Hepatocyte (in vitro differentiated cells): Measurements from ENCODE around the gene CD226. TPM values are rescaled to one million over a fixed set of nuclear protein-coding genes. Genes with fewer than 3 reads are reported as not detected.

Experiments
- DNase-seq: peaks from one replicate; pipeline ENCODE4 v3.0.0-alpha.2; 2016; ENCODE audit warnings: low spot score
- H2AFZ ChIP-seq: fragments of 200-600 bp; sonication (generic); 2 replicates; pipeline ENCODE4 v1.6.0; 2016; ENCODE audit warnings: antibody characterized with exemption, mild to moderate bottlenecking
- H3K27ac ChIP-seq: fragments of 200-600 bp; sonication (generic); 2 replicates; pipeline ENCODE4 v1.5.1; 2016; ENCODE audit warnings: mild to moderate bottlenecking
- H3K27me3 ChIP-seq: fragments of 200-600 bp; sonication (generic); 2 replicates; pipeline ENCODE4 v1.6.1; 2016
- H3K36me3 ChIP-seq: fragments of 200-600 bp; sonication (generic); replicated peaks from 2 replicates; pipeline ENCODE4 v1.5.1; 2016; ENCODE audit warnings: low read depth; ENCODE audit not compliant: insufficient read depth
- H3K4me1 ChIP-seq: fragments of 200-600 bp; sonication (generic); 2 replicates; pipeline ENCODE4 v1.5.1; 2016; ENCODE audit warnings: mild to moderate bottlenecking, moderate library complexity; ENCODE audit not compliant: insufficient read depth
- H3K4me2 ChIP-seq: fragments of 200-600 bp; sonication (generic); 2 replicates; pipeline ENCODE4 v1.6.0; 2016
- H3K4me3 ChIP-seq: fragments of 200-600 bp; sonication (generic); 2 replicates; pipeline ENCODE4 v1.5.1; 2016; ENCODE audit warnings: mild to moderate bottlenecking
- H3K79me2 ChIP-seq: fragments of 200-600 bp; sonication (generic); 2 replicates; pipeline ENCODE4 v1.6.0; 2017; ENCODE audit warnings: mild to moderate bottlenecking
- H3K9me2 ChIP-seq: fragments of 200-600 bp; sonication (generic); replicated peaks from 2 replicates; pipeline ENCODE4 v1.6.0; 2017; ENCODE audit warnings: mild to moderate bottlenecking; ENCODE audit not compliant: insufficient read depth
- H3K9me3 ChIP-seq: fragments of 200-600 bp; sonication (generic); 2 replicates; pipeline ENCODE4 v1.5.1; 2016; ENCODE audit warnings: low read depth, mild to moderate bottlenecking
- H4K20me1 ChIP-seq: fragments of 200-600 bp; sonication (generic); 2 replicates; pipeline ENCODE4 v1.6.0; 2016; ENCODE audit warnings: mild to moderate bottlenecking; ENCODE audit not compliant: insufficient read depth, poor library complexity, severe bottlenecking
- CTCF ChIP-seq: fragments of 200-600 bp; sonication (generic); IDR thresholded peaks from 2 replicates; pipeline ENCODE4 v1.5.1; 2016; ENCODE audit warnings: antibody characterized with exemption, mild to moderate bottlenecking; ENCODE audit not compliant: poor library complexity
- EZH2 ChIP-seq: fragments of 200-600 bp; sonication (generic); IDR thresholded peaks from 2 replicates; pipeline ENCODE4 v1.6.1; 2016; ENCODE audit warnings: antibody characterized with exemption, mild to moderate bottlenecking, borderline replicate concordance
- EZH2phosphoT487 ChIP-seq: fragments of 200-600 bp; sonication (generic); IDR thresholded peaks from one replicate; pipeline ENCODE4 v1.6.1; 2018; ENCODE audit warnings: antibody characterized with exemption, mild to moderate bottlenecking, low read depth, moderate library complexity; ENCODE audit not compliant: unreplicated experiment, severe bottlenecking
- WGBS: methylation state at CpG from one replicate; pipeline ENCODE4 v1.1.6; 2016; ENCODE audit warnings: low lambda C conversion rate; ENCODE audit errors: missing lambda C conversion rate; 5-methylcytosine and 5-hydroxymethylcytosine counted together
- polyA plus RNA-seq: library from polyadenylated mRNA; unstranded; fragments of >200 nt; fragmentation: Nextera tagmentation; extraction: Ambion mirVana; gene quantifications from 2 replicates; pipeline ENCODE4 v1.2.1, GENCODE V29; 2016
- total RNA-seq: library from RNA; depleted of rRNA; stranded (reverse); fragments of >200 nt; gene quantifications from 2 replicates; pipeline ENCODE4 v1.2.3, GENCODE V29; 2014

CD226 gene
- total and polyA plus RNA-seq, 2 experiments from 2014 or later = 0.07 TPM; not detected in 1

GRCh38 chr18:69953191-69953590 lies 5.5 kb upstream of the CD226 start:
- Histone ChIP-seq H3K36me3 (no peaks in the 10 kb centered on the region), H3K9me3 (no peaks in the 10 kb centered on the region), H3K27me3 (no peaks in the 10 kb centered on the region), H3K79me2 (no peaks in the 10 kb centered on the region), H3K4me3 (no peak overlapping the region), H3K4me2 (no peak overlapping the region), H4K20me1 (no peaks in the 10 kb centered on the region), H2AFZ (no peak overlapping the region), H3K27ac (no peak overlapping the region), H3K4me1 (no peaks in the 10 kb centered on the region), H3K9me2 (no peaks in the 10 kb centered on the region)
- TF ChIP-seq CTCF = no peak
- no peak for TF ChIP-seq EZH2phosphoT487
- TF ChIP-seq EZH2 = no peak
- WGBS = 92% methylated on average over 2 of the region's 2 CpGs
- no peak for DNase-seq

- H3K27me3 ChIP-seq = no peaks in the 10 kb centered on the region
- TF ChIP-seq EZH2 (no peak), EZH2phosphoT487 (no peak), CTCF (no peak)
- no peaks in the 10 kb centered on the region for H3K36me3 ChIP-seq
- no peak overlapping the region for H3K27ac ChIP-seq
- H3K4me1 ChIP-seq = no peaks in the 10 kb centered on the region
- DNase-seq = no peak
- 96% methylated on average over 1 of the region's 1 CpG for whole genome bisulfite sequencing
- H3K4me3 ChIP-seq = no peak overlapping the region
- no peaks in the 10 kb centered on the region for H3K79me2 ChIP-seq
- H4K20me1 ChIP-seq = no peaks in the 10 kb centered on the region
- H3K4me2 ChIP-seq = no peak overlapping the region
- no peaks in the 10 kb centered on the region for H3K9me3 ChIP-seq
- H2AFZ ChIP-seq = no peak overlapping the region
- H3K9me2 ChIP-seq = no peaks in the 10 kb centered on the region
Measured at GRCh38 chr18:69951182-69951581, 3.5 kb upstream of the CD226 start.

- no peak overlapping the region for H3K27ac ChIP-seq
- WGBS = 97% methylated on average over 4 of the region's 4 CpGs
- H3K4me3 ChIP-seq = no peak overlapping the region
Measured at GRCh38 chr18:69949538-69949936, 1.9 kb upstream of the CD226 start.

More at GRCh38 chr18:69949538-69949936, 1.9 kb upstream of the CD226 start:
- no peak overlapping the region for H2AFZ ChIP-seq
- DNase-seq = no peak
- TF ChIP-seq EZH2phosphoT487 (no peak), EZH2 (no peak), CTCF (no peak)
- no peaks in the 10 kb centered on the region for H3K4me1 ChIP-seq
- no peak overlapping the region for H3K4me2 ChIP-seq
- no peaks in the 10 kb centered on the region for H4K20me1 ChIP-seq
- H3K9me2 ChIP-seq = no peaks in the 10 kb centered on the region
- H3K9me3 ChIP-seq = no peaks in the 10 kb centered on the region
- H3K27me3 ChIP-seq = no peaks in the 10 kb centered on the region
- no peaks in the 10 kb centered on the region for H3K36me3 ChIP-seq
- H3K79me2 ChIP-seq = no peaks in the 10 kb centered on the region
